C4-2B (cell line): Measurements from ENCODE around the gene GPR146.

ENCODE experiments used
- CTCF ChIP-seq: fragments of 450-650 bp; conservative IDR thresholded peaks from 2 replicates; pipeline ENCODE4 v1.5.1; 2017; ENCODE audit warnings: mild to moderate bottlenecking
- ZFX ChIP-seq: fragments of 450-650 bp; IDR thresholded peaks from 2 replicates; pipeline ENCODE4 v1.6.1; 2017

GRCh38 chr7:1091644-1092027 lies 47.3 kb downstream of the GPR146 start:
- TF ChIP-seq CTCF (no peak), ZFX (no peak)
